DOHH2 (cell line): ENCODE measurements around the gene CDKN1B.

Experiments
- H3F3A ChIP-seq: fragments of 200-600 bp; sonication (generic), shearing (Covaris generic); 2 replicates; pipeline ENCODE4 v1.6.0; 2016; ENCODE audit warnings: antibody characterized with exemption, mild to moderate bottlenecking; ENCODE audit not compliant: control insufficient read depth, insufficient read depth
- H3K27ac ChIP-seq: fragments of 200-600 bp; sonication (generic); 2 replicates; pipeline ENCODE4 v1.5.1; 2014; ENCODE audit warnings: low read depth, mild to moderate bottlenecking, low read length, moderate library complexity
- H3K27me3 ChIP-seq: fragments of 200-600 bp; sonication (generic); 2 replicates; pipeline ENCODE4 v1.6.1; 2014; ENCODE audit warnings: mild to moderate bottlenecking, low read length, mixed read lengths; ENCODE audit not compliant: control insufficient read depth
- H3K36me3 ChIP-seq: fragments of 200-600 bp; sonication (generic); 2 replicates; pipeline ENCODE4 v1.6.1; 2014; ENCODE audit warnings: mild to moderate bottlenecking, low read length, moderate library complexity, mixed read lengths; ENCODE audit not compliant: control insufficient read depth
- H3K4me1 ChIP-seq: fragments of 200-600 bp; sonication (generic); 2 replicates; pipeline ENCODE4 v1.6.1; 2014; ENCODE audit warnings: mild to moderate bottlenecking, low read length, mixed read lengths; ENCODE audit not compliant: control insufficient read depth
- H3K4me2 ChIP-seq: fragments of 200-600 bp; sonication (generic); 2 replicates; pipeline ENCODE4 v1.6.0; 2014; ENCODE audit warnings: mild to moderate bottlenecking, low read length, moderate library complexity
- H3K4me3 ChIP-seq: fragments of 200-600 bp; sonication (generic); 2 replicates; pipeline ENCODE4 v1.5.1; 2014; ENCODE audit warnings: mild to moderate bottlenecking, low read length, mixed read lengths
- H3K79me2 ChIP-seq: fragments of 200-600 bp; sonication (generic); 2 replicates; pipeline ENCODE4 v1.6.1; 2014; ENCODE audit warnings: mild to moderate bottlenecking, low read length, mixed read lengths; ENCODE audit not compliant: control insufficient read depth
- H3K9me2 ChIP-seq: fragments of 200-600 bp; sonication (generic); replicated peaks from 2 replicates; pipeline ENCODE4 v1.6.1; 2014; ENCODE audit warnings: mild to moderate bottlenecking, low read length, mixed read lengths; ENCODE audit not compliant: control insufficient read depth
- H3K9me3 ChIP-seq: fragments of 200-600 bp; sonication (generic); 2 replicates; pipeline ENCODE4 v1.6.1; 2014; ENCODE audit warnings: antibody characterized with exemption, low read length, mixed read lengths; ENCODE audit not compliant: control insufficient read depth, insufficient read depth
- H4K20me1 ChIP-seq: fragments of 200-600 bp; sonication (generic); 2 replicates; pipeline ENCODE4 v1.6.0; 2014; ENCODE audit warnings: low read depth, mild to moderate bottlenecking, antibody characterized with exemption, low read length, moderate library complexity; ENCODE audit not compliant: control insufficient read depth, insufficient read depth
- EZH2phosphoT487 ChIP-seq: fragments of 200-600 bp; sonication (generic); IDR thresholded peaks from 2 replicates; pipeline ENCODE4 v1.6.1; 2017; ENCODE audit warnings: borderline replicate concordance, mild to moderate bottlenecking, antibody characterized with exemption, low read length, moderate library complexity, mixed read lengths
- TF ChIP-seq, protein P1 (sequence below): fragments of 200-600 bp; sonication (generic); IDR thresholded peaks from one replicate; pipeline ENCODE4 v1.5.1; 2014; ENCODE audit warnings: antibody characterized with exemption, mild to moderate bottlenecking, low read depth, low read length; ENCODE audit not compliant: poor library complexity, severe bottlenecking

The CDKN1B gene

GRCh38 chr12:12716151-12716792 is 896 bp upstream of the CDKN1B start:
- TF ChIP-seq, protein P1, sequence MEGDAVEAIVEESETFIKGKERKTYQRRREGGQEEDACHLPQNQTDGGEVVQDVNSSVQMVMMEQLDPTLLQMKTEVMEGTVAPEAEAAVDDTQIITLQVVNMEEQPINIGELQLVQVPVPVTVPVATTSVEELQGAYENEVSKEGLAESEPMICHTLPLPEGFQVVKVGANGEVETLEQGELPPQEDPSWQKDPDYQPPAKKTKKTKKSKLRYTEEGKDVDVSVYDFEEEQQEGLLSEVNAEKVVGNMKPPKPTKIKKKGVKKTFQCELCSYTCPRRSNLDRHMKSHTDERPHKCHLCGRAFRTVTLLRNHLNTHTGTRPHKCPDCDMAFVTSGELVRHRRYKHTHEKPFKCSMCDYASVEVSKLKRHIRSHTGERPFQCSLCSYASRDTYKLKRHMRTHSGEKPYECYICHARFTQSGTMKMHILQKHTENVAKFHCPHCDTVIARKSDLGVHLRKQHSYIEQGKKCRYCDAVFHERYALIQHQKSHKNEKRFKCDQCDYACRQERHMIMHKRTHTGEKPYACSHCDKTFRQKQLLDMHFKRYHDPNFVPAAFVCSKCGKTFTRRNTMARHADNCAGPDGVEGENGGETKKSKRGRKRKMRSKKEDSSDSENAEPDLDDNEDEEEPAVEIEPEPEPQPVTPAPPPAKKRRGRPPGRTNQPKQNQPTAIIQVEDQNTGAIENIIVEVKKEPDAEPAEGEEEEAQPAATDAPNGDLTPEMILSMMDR: no peak
- no peak for TF ChIP-seq EZH2phosphoT487
- H4K20me1 ChIP-seq: 0 out of 2 replicates have a peak, but pooled peaks cover 3% of the 10 kb centered on the region
- H3K36me3 ChIP-seq: peaks cover 41% of the 10 kb centered on the region
- peak overlapping the region; percentile 97 for H3K27ac ChIP-seq
- H3K9me2 ChIP-seq: no peaks in the 10 kb centered on the region
- no peaks in the 10 kb centered on the region; the same call in 1 of the 2 replicates for H3K27me3 ChIP-seq
- H3K4me3 ChIP-seq: peak overlapping the region; percentile 96
- H3K79me2 ChIP-seq: peaks cover 41% of the 10 kb centered on the region
- H3K4me1 ChIP-seq: peaks cover 56% of the 10 kb centered on the region
- H3K9me3 ChIP-seq: no peaks in the 10 kb centered on the region
- H3K4me2 ChIP-seq: peak overlapping the region; percentile 96
- H3F3A ChIP-seq: peaks cover 38% of the 10 kb centered on the region

GRCh38 chr12:12717586-12718380 is 615 bp downstream of the CDKN1B start:
- Histone ChIP-seq H3K4me3 (peak overlapping the region; percentile 96), H3K4me1 (peaks cover 71% of the 10 kb centered on the region), H3K4me2 (peak overlapping the region; percentile 96), H3K79me2 (peaks cover 56% of the 10 kb centered on the region), H3K27me3 (no peaks in the 10 kb centered on the region; the same call in 1 of the 2 replicates), H4K20me1 (0 out of 2 replicates have a peak, but pooled peaks cover 3% of the 10 kb centered on the region), H3K27ac (peak overlapping the region; percentile 97), H3F3A (peaks cover 53% of the 10 kb centered on the region), H3K9me3 (no peaks in the 10 kb centered on the region), H3K36me3 (peaks cover 54% of the 10 kb centered on the region), H3K9me2 (no peaks in the 10 kb centered on the region)
- no peak for TF ChIP-seq EZH2phosphoT487
- TF ChIP-seq, protein P1: no peak

DNA sequence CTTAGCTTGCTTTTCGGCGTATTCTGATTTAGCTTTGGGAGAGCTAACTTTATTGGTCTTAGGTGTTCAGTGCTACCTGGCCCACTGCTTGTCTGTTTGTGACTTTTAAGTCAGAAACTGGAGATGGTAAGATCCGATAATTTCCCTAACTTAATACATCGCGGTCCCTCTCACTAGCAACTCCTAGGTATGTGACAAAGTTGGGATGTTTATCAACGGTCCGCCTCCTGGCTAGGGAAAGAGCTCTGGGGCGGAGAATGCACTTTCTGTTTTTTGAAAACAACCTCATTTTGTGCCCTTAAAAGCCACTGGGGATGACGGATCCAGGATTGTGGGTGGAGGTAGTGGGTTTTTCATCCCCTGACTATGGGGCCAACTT is 1.2 kb downstream of the CDKN1B start:
- peak overlapping the region; percentile 96 for H3K4me2 ChIP-seq
- H3K36me3 ChIP-seq: peaks cover 55% of the 10 kb centered on the region
- peak overlapping the region; percentile 97 for H3K27ac ChIP-seq
- H3F3A ChIP-seq: peaks cover 57% of the 10 kb centered on the region
- H3K9me3 ChIP-seq: no peaks in the 10 kb centered on the region
- H3K9me2 ChIP-seq: no peaks in the 10 kb centered on the region
- H4K20me1 ChIP-seq: 0 out of 2 replicates have a peak, but pooled peaks cover 3% of the 10 kb centered on the region
- peaks cover 76% of the 10 kb centered on the region for H3K4me1 ChIP-seq
- no peaks in the 10 kb centered on the region; the same call in 1 of the 2 replicates for H3K27me3 ChIP-seq
- H3K79me2 ChIP-seq: peaks cover 62% of the 10 kb centered on the region
- peak overlapping the region; percentile 96 for H3K4me3 ChIP-seq
- TF ChIP-seq, protein P1: no peak
- TF ChIP-seq EZH2phosphoT487: no peak
